Measurements from ENCODE around the gene CCDC57. TPM values are rescaled to one million over a fixed set of nuclear protein-coding genes. Genes with fewer than 3 reads are reported as not detected.

Gene CCDC57
- total RNA-seq, 2 donors from 2014 or later = 57.6 to 62.8 TPM

DNA sequence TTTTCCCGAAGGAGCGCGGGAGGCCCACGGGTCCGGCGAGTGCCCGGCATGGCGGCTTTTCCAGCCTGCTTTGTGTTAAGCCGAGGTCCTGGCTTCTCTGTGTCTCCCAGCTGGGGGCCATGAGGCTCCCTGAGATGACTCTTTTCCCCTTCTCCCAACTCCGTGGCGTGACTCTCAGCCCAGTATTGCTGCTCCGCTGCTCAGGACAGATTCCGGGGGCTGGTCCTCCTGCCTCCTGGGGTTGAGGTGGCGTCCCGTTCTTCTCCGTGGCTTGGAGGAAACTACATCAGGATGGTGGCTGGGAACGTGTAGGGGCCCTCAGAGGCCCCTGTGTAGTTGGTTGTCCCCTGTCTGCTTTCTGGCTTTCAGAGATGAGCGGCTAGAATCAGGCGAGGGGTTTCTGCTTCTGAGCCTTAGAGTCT is 160.0 kb downstream of the CCDC57 start:
- TF ChIP-seq POLR2A (IDR thresholded peaks at IDR 0.05) = no peak
- peaks cover 19% of the 10 kb centered on the region for H3K4me1 ChIP-seq (replicated peaks)
- peak overlapping the region in 1 of 2 donors; percentile 68 for H3K27ac ChIP-seq
- WGBS = 27% methylated on average over 19 of the region's 19 CpGs
- peaks cover 20 to 35% of the 10 kb centered on the region in 2 donors for H3K36me3 ChIP-seq
- no peak for DNase-seq (ENCODE audit: low spot score)
- H3K4me3 ChIP-seq = peak overlapping the region; percentile 71 to 75
- H3K27me3 ChIP-seq (replicated peaks; ENCODE audit: insufficient read depth) = no peaks in the 10 kb centered on the region
- intact Hi-C loops (cut with DNase I) = no loop called here
- no peaks in the 10 kb centered on the region for H3K9me3 ChIP-seq

DNA sequence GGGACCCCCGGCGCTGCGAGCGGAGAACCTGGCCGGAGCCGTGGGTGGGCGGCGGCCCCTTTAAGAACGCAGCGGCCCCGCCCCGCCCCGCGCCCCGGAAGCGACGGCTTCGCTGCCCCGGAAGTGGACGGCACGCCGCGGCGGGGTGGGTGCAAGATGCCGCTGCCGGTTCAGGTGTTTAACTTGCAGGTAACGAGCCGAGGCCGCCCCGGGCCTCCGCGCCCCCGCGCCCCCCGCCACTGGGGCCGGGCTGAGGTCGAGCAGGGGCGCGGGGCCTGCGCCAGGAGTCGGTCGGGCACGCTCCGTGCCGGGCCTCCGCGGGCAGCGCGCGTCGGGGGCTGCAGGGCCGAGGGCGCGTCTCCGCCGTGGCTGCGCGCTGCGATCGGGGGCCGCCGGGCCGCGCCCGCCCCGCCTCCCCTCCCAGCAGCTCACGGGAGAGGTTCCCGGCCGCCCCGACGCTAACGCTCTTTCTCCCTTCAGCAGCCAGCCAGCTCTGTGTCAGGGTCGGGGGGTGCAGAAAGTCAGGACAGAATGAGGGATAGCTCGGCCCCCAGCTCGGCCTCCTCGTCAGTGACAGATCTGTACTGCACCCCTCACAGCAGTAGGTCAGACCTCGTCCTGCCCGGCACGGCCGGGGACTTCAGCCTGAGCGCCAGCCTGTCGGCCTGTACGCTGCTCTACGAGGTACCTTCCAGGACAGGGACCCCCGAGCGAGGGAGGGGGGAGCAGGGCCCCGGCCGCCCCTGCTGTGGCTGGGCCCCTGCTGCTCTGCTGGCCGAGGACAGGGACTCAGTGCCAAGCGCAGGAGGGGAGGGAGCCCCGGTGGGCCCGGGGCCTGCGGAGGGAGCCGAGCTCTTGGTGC is 160.6 kb downstream of the CCDC57 start, which contains the start of the genes GPS1 and RFNG:
Gene GPS1 (plus strand): TSS at position 123 of the 862 bp plus-strand sequence. CDS start 34 bp downstream, at position 157.
Gene RFNG (minus strand): TSS at position 36 of the 862 bp plus-strand sequence. CDS start 45 bp downstream, outside the sequence.
- no peaks in the 10 kb centered on the region for H3K27me3 ChIP-seq (replicated peaks; ENCODE audit: insufficient read depth)
- peaks cover 19% of the 10 kb centered on the region for H3K4me1 ChIP-seq (replicated peaks)
- TF ChIP-seq POLR2A (IDR thresholded peaks at IDR 0.05) (peak; percentile 13), POLR2AphosphoS5 (IDR thresholded peaks at IDR 0.05) (peak; percentile 74)
- TF ChIP-seq, protein P1, sequence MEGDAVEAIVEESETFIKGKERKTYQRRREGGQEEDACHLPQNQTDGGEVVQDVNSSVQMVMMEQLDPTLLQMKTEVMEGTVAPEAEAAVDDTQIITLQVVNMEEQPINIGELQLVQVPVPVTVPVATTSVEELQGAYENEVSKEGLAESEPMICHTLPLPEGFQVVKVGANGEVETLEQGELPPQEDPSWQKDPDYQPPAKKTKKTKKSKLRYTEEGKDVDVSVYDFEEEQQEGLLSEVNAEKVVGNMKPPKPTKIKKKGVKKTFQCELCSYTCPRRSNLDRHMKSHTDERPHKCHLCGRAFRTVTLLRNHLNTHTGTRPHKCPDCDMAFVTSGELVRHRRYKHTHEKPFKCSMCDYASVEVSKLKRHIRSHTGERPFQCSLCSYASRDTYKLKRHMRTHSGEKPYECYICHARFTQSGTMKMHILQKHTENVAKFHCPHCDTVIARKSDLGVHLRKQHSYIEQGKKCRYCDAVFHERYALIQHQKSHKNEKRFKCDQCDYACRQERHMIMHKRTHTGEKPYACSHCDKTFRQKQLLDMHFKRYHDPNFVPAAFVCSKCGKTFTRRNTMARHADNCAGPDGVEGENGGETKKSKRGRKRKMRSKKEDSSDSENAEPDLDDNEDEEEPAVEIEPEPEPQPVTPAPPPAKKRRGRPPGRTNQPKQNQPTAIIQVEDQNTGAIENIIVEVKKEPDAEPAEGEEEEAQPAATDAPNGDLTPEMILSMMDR (IDR thresholded peaks at IDR 0.05) = no peak
- H3K4me3 ChIP-seq = peak within 1 kb of the TSS; percentile 71 to 75
- peak within 1 kb of the TSS; percentile 45 to 68 for H3K27ac ChIP-seq
- intact Hi-C loops (cut with DNase I) = no loop called here
- peaks cover 20 to 38% of the 10 kb centered on the region in 2 donors for H3K36me3 ChIP-seq
- WGBS = 2% methylated on average over 30 of the region's 94 CpGs
- DNase-seq (ENCODE audit: low spot score) = peak; percentile 69
- H3K9me3 ChIP-seq = no peaks in the 10 kb centered on the region

Small RNAs within 50 kb of the gene (microRNA-seq; reads per million reads assigned to microRNA genes)
- 0.34 reads per million for gene MIR6787

Other genes with a start within 250 kb of the CCDC57 start
- 10 to 100 TPM; 30.7 to 39.7 TPM for gene ASPSCR1, start 235.2 kb downstream of the CCDC57 start, total RNA-seq
- 100 to 1,000 TPM in 1 of 2 donors, 10 to 100 TPM in 1; 84.9 to 263 TPM for gene CENPX, start 190.0 kb downstream of the CCDC57 start, total RNA-seq
- 10 to 100 TPM; 22.2 to 24.1 TPM for gene LRRC45, start 189.5 kb downstream of the CCDC57 start, total RNA-seq
- 10 to 100 TPM; 41.8 to 93.9 TPM for gene RAC3, start 181.2 kb downstream of the CCDC57 start, total RNA-seq
- gene DCXR, start 175.1 kb downstream of the CCDC57 start, total RNA-seq = 100 to 1,000 TPM; 235 to 744 TPM
- gene RFNG, start 161.0 kb downstream of the CCDC57 start, total RNA-seq = 10 to 100 TPM; 48.8 to 92.7 TPM
- gene GPS1, start 160.9 kb downstream of the CCDC57 start, total RNA-seq = 100 to 1,000 TPM; 163 to 182 TPM
- gene DUS1L, start 147.0 kb downstream of the CCDC57 start, total RNA-seq = 100 to 1,000 TPM in 1 of 2 donors, 10 to 100 TPM in 1; 95.9 to 119 TPM
- 100 to 1,000 TPM; 192 to 388 TPM for gene FASN, start 114.6 kb downstream of the CCDC57 start, total RNA-seq
- gene SLC16A3, start 16.2 kb upstream of the CCDC57 start, total RNA-seq = 10 to 100 TPM in 1 of 2 donors, 1 to 10 TPM in 1; 5.0 to 69.2 TPM
- gene CSNK1D, start 60.9 kb upstream of the CCDC57 start, total RNA-seq = 100 to 1,000 TPM in 1 of 2 donors, 10 to 100 TPM in 1; 80.3 to 155 TPM
- 1 to 10 TPM in 1 of 2 donors, not detected in 1; 2.8 TPM for gene CD7, start 104.8 kb upstream of the CCDC57 start, total RNA-seq
- 10 to 100 TPM in 1 of 2 donors, 1 to 10 TPM in 1; 9.0 to 12.5 TPM for gene SECTM1, start 120.9 kb upstream of the CCDC57 start, total RNA-seq
- gene TEX19, start 146.4 kb upstream of the CCDC57 start, total RNA-seq = 10 to 100 TPM in 1 of 2 donors, not detected in 1; 10.6 TPM
- not detected for gene UTS2R, start 158.9 kb upstream of the CCDC57 start, total RNA-seq
- 100 to 1,000 TPM in 1 of 2 donors, 10 to 100 TPM in 1; 76.1 to 145 TPM for gene HEXD, start 205.5 kb upstream of the CCDC57 start, total RNA-seq
- gene OGFOD3, start 205.7 kb upstream of the CCDC57 start, total RNA-seq = 10 to 100 TPM; 41.0 to 65.8 TPM
- gene CYBC1, start 237.9 kb upstream of the CCDC57 start, total RNA-seq = 10 to 100 TPM; 74.3 to 81.8 TPM
- 10 to 100 TPM; 38.4 to 68.1 TPM for gene NARF, start 245.9 kb upstream of the CCDC57 start, total RNA-seq